NCI-H2107 treated with DMSO at 0.1 percent for 48 hours (cell line): ENCODE data around the gene TRMT1.
"Not testable (repeated sequence)": the region's sequence is repeated elsewhere in the genome, so short reads cannot be mapped to it uniquely, and the experiment has no call there.

ENCODE experiments used
- DNase-seq: peaks from one replicate; lab custom pipeline; 2025; ENCODE audit not compliant: unreplicated experiment; lab: John Stamatoyannopoulos, UW

TRMT1 gene

GRCh38 chr19:13116282-13117175, at the start of gene TRMT1:
TSS of gene TRMT1 (minus strand) at chr19:13116740. CDS start at chr19:13116399, 341 bp downstream.
- DNase-seq, result peak; percentile 84

GRCh38 chr19:13166151-13166550, 49.6 kb upstream of the TRMT1 start:
- DNase-seq, result not testable (repeated sequence)

- DNase-seq, result no peak
These were observed 48.8 kb upstream of the TRMT1 start for GRCh38 chr19:13165162-13165997.

- DNase-seq, result peak; percentile 15
These were observed 48.0 kb upstream of the TRMT1 start for GRCh38 chr19:13164343-13165161.

- DNase-seq, result no peak
These were observed 47.2 kb upstream of the TRMT1 start for GRCh38 chr19:13163609-13164342.

GRCh38 chr19:13162724-13163608, 46.4 kb upstream of the TRMT1 start:
- DNase-seq, result peak; percentile 15

GRCh38 chr19:13160557-13160956, 44.0 kb upstream of the TRMT1 start:
- no peak for DNase-seq

GRCh38 chr19:13159713-13160112, 43.2 kb upstream of the TRMT1 start:
- DNase-seq, result no peak

- DNase-seq, result peak; percentile 58
These were observed 39.2 kb upstream of the TRMT1 start for GRCh38 chr19:13155472-13156359.

- peak; percentile 54 for DNase-seq
These were observed 38.5 kb upstream of the TRMT1 start for GRCh38 chr19:13154911-13155471.

- DNase-seq, result peak; percentile 47
These were observed 37.8 kb upstream of the TRMT1 start for GRCh38 chr19:13154241-13154778.

GRCh38 chr19:13153569-13154240, 37.2 kb upstream of the TRMT1 start:
- DNase-seq, result no peak

- peak; percentile 81 for DNase-seq
These were observed 36.5 kb upstream of the TRMT1 start for GRCh38 chr19:13152974-13153568.

GRCh38 chr19:13152356-13152973, 35.9 kb upstream of the TRMT1 start:
- DNase-seq, result no peak

GRCh38 chr19:13151605-13152355, 35.2 kb upstream of the TRMT1 start:
- peak; percentile 84 for DNase-seq
